SW480 (cell line): ENCODE results near the gene UBXN2A.
A peak's percentile ranks its signal among the peaks of the same experiment; 100 is the strongest.
"Not testable (repeated sequence)": the region's sequence is repeated elsewhere in the genome, so short reads cannot be mapped to it uniquely, and the experiment has no call there.

ENCODE experiments used
- DNase-seq: peaks from one replicate; pipeline ENCODE4 v3.0.0-alpha.2; 2016; ENCODE audit warnings: low spot score

The UBXN2A gene

DNA sequence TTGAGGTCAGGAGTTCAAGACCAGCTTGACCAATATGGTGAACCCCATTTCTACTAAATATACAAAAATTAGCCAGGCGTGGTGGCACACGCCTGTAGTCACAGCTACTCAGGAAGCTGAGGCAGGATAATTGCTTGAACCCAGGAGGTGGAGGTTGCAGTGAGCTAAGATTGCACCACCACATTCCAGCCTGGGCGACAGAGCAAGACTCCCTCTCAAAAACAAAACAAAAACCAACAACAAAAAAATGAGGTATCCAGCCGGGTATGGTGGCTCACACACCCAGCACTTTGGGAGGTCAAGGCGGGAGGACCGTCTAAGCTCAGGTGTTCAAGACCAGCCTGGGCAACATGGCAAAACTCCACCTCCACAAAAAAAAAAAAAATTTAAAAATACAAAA is 74.6 kb downstream of the UBXN2A start:
- DNase-seq = not testable (repeated sequence)

GRCh38 chr2:24015562-24016375 is 75.5 kb downstream of the UBXN2A start:
- peak; percentile 71 for DNase-seq

DNA sequence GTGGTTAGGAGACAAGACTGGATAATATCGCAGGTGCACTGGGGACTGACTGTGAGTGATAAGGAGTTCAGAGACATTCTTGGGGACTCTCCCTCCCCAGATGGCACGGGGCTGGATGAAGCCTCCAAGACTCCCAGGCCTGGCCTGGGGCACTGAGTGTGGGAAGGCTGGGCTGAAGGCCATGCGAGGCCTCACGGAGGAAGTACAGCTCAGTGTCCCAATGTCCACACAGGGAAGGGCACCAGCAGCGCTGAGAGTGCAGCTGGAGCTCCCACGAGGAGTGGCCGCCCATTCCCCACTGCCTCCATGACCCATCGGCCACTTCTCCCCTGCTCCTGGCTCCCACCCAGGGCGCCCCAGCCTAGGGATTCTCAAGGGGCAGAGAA is 76.1 kb downstream of the UBXN2A start:
- DNase-seq = no peak

GRCh38 chr2:24016853-24017703 is 76.8 kb downstream of the UBXN2A start:
- DNase-seq = no peak

- no peak for DNase-seq
These were observed 77.4 kb downstream of the UBXN2A start for GRCh38 chr2:24017711-24018110.

- no peak for DNase-seq
These were observed 78.0 kb downstream of the UBXN2A start for GRCh38 chr2:24018241-24018640.

- no peak for DNase-seq
These were observed 79.5 kb downstream of the UBXN2A start for GRCh38 chr2:24019729-24020128.

- no peak for DNase-seq
These were observed 80.0 kb downstream of the UBXN2A start for GRCh38 chr2:24020244-24020643.

DNA sequence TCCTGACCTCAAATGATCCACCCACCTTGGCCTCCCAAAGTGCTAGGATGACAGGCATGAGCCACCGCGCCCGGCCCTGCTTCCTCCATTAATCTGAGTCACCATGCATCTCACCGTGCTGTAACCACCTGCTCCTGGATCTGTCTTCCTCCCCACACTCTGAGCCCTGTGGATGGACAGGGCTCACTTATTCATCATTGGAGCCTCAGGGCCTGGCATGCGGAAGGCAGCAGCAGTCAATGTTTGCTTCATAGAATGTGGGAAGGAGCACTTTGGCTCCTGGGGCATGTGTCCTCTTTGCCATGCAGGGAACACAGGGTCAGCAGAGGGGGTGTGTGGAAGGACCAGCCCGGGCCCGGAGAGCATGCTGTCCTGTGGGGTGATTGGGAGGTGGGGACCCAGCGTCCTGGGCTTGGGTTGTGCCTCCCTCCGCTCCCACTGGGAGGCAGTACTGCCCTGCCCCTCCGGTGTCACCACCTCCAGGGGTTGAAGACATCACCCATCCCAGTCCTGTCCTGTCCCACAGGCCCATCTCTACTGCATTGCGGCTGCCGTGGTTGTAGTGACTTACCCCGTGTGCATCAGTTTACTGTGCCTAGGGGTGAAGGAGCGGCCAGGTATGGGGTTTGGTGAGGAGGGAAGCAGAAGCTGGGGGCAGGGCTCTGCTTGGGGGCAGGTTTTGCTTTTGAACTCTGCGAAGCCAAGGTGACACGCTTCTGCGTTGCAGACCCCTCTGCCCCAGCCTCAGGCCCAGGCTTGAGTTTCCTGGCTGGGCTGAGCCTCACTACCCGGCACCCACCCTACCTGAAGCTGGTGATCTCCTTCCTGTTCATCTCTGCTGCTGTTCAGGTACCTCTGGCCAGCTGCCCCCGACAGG is 81.1 kb downstream of the UBXN2A start:
- DNase-seq = peak; percentile 25

- no peak for DNase-seq
These were observed 82.2 kb downstream of the UBXN2A start for GRCh38 chr2:24022324-24022974.

DNA sequence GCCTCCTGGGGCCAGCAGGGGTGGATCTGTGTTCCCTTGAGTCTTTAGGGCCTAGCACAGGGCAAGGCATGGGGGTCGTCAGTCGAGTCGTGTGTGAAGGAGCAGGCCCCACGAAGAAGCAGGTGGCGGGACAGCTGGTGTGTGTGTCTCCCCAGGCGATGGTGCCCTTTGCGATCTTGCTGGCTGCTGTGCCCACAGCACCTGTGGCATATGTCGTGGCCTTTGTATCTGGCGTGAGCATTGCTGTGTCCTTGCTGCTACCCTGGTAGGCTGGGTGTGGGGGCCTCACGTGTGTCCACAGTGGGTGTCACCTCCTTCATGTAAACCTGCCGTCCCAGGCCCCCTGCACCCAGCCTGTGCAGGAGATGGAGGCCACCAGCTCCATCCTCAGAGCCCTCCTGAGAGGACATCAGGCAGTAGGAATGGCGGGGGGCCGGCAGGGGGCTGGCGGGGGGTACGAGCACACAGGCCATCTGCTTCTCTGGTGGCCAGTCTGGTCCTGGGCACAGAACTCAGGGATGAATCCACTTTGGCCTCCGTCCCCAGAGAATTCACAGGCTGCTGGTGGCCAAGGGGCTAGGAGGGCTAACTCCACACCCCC is 82.8 kb downstream of the UBXN2A start:
- no peak for DNase-seq

GRCh38 chr2:24024018-24024417 is 83.8 kb downstream of the UBXN2A start:
- DNase-seq = no peak

DNA sequence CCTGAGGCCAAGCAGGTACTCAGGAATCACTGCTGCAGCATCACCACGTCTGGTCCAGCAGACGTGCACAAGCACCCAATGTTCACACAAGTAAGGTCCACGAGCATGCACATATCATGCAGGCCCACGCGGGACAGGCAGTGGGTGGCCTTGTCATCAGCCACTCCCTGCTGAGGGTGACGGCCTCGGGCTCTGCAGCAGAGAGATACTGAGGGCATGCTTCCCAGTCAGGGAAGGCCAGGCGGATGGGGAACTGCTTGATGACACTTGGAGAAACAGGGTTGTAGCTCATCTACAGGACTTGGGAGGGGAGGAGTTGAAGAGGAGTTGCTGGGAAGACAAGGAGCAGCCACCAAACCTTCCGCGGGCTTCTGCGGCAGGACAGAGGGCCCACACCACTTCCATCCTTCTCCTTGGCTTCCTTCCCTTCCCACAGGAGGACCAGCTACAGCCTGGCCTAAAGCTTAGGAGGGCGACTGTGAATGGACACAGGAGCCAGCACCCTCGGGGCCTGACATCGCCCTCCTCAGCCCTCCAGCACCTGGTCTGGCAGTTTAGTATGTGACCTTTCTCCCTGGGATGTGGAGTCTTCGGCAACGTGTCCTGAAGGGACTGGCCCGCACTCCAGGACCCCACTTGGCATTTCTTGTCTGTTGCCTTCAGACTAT is 84.9 kb downstream of the UBXN2A start:
- DNase-seq = no peak

DNA sequence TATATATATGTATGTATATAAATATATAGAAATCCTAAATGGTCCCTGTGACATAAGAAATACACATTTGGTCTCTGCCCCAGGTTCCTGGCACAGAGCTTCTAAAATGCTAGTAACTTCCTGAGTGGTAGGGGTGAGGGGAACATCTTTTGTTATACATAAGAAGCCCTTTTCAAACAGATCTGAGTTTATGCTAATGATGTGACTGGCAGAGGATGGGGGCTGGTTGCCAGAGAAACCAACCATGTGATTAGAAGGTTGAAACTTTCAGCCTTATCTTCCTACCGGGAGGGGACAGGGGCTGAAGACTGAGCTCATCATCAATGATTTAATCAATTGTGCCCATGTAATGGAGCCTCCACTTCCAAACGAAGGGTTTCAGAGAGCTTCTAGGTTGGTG is 86.0 kb downstream of the UBXN2A start:
- DNase-seq = no peak

GRCh38 chr2:24038786-24039499 is 98.7 kb downstream of the UBXN2A start:
- DNase-seq = no peak

GRCh38 chr2:24040511-24040910 is 100.2 kb downstream of the UBXN2A start:
- DNase-seq = no peak

DNA sequence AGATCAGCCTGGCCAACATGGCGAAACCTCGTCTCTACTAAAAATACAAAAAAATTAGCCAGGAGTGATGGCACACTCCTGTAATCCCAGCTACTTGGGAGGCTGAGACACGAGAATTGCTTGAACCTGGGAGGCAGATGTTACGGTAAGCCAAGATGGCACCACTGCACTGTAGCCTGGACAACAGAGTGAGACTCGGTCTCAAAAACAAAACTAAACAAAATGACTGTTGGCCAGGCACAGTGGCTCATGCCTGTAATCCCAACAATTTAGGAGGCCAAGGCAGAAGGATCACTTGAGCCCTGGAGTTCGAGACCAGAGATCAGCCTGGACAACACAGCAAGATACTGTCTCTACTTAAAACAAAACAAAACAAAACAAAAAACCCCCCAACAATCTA is 102.9 kb downstream of the UBXN2A start:
- DNase-seq = not testable (repeated sequence)

- DNase-seq = no peak
These were observed 105.5 kb downstream of the UBXN2A start for GRCh38 chr2:24045511-24046508.

GRCh38 chr2:24046599-24046929 is 106.3 kb downstream of the UBXN2A start:
- no peak for DNase-seq
